Skin epidermis (tissue), 12 donors: ENCODE data around the gene JKAMP.

Experiments
- H3K27ac ChIP-seq, 21 experiments: fragments of 200-600 bp; sonication (generic) in 11 of 21; one replicate each; pipeline ENCODE4 v1.5.0; 2020; ENCODE audit warnings: mild to moderate bottlenecking in 3 of 21, inconsistent platforms in 2 of 21, moderate library complexity in 2 of 21
- H3K4me3 ChIP-seq, 7 experiments: fragments of 200-600 bp; sonication (generic) in 2 of 7; one replicate each; pipeline ENCODE4 v1.5.0; 2020; ENCODE audit warnings: inconsistent platforms in 2 of 7, mild to moderate bottlenecking in 2 of 7, moderate library complexity in 1 of 7

JKAMP gene

GRCh38 chr14:59475709-59476108, 8.6 kb upstream of the JKAMP start:
- Histone ChIP-seq H3K27ac (no peak overlapping the region), H3K4me3 (no peak overlapping the region)

GRCh38 chr14:59478540-59478939, 5.8 kb upstream of the JKAMP start:
- Histone ChIP-seq H3K4me3 (no peak overlapping the region), H3K27ac (no peak overlapping the region)

GRCh38 chr14:59480166-59480565, 4.2 kb upstream of the JKAMP start:
- Histone ChIP-seq H3K27ac (no peak overlapping the region), H3K4me3 (no peak overlapping the region)

- H3K4me3 ChIP-seq: no peak overlapping the region
- H3K27ac ChIP-seq: no peak overlapping the region
Measured at GRCh38 chr14:59481407-59481806, 2.9 kb upstream of the JKAMP start.

- Histone ChIP-seq H3K4me3 (peak overlapping the region in 1 of 7 experiments; percentile 98), H3K27ac (peak overlapping the region in 15 of 21 experiments; percentile 1 to 97 (median 89))
Measured at GRCh38 chr14:59481871-59482540, 2.3 kb upstream of the JKAMP start.

- H3K4me3 ChIP-seq: peak overlapping the region; percentile 61 to 98 (median 92)
Measured at GRCh38 chr14:59482541-59483331, 1.6 kb upstream of the JKAMP start.

GRCh38 chr14:59483363-59483762, 954 bp upstream of the JKAMP start:
- Histone ChIP-seq H3K4me3 (peak overlapping the region; percentile 61 to 98 (median 92)), H3K27ac (peak overlapping the region in 20 of 21 experiments; percentile 77 to 98 (median 94))

More at GRCh38 chr14:59482541-59483331, 1.6 kb upstream of the JKAMP start:
- H3K27ac ChIP-seq: peak overlapping the region in 17 of 21 experiments; percentile 1 to 98 (median 94)

- H3K27ac ChIP-seq: peak overlapping the region; percentile 77 to 98 (median 94)
- H3K4me3 ChIP-seq: peak overlapping the region; percentile 61 to 98 (median 92)
Measured at GRCh38 chr14:59484639-59485175, 390 bp downstream of the JKAMP start.

- H3K27ac ChIP-seq: no peak overlapping the region
Measured at GRCh38 chr14:59490756-59491155, 6.4 kb downstream of the JKAMP start.

GRCh38 chr14:59492384-59492783, 8.1 kb downstream of the JKAMP start:
- Histone ChIP-seq H3K27ac (no peak overlapping the region), H3K4me3 (no peak overlapping the region)

More at GRCh38 chr14:59490756-59491155, 6.4 kb downstream of the JKAMP start:
- H3K4me3 ChIP-seq: no peak overlapping the region

GRCh38 chr14:59500732-59501131, 16.4 kb downstream of the JKAMP start:
- no peak overlapping the region for H3K27ac ChIP-seq
- no peak overlapping the region for H3K4me3 ChIP-seq

- H3K4me3 ChIP-seq: no peak overlapping the region
- H3K27ac ChIP-seq: no peak overlapping the region
Measured at GRCh38 chr14:59503256-59503655, 18.9 kb downstream of the JKAMP start.

- Histone ChIP-seq H3K4me3 (no peak overlapping the region), H3K27ac (no peak overlapping the region)
Measured at GRCh38 chr14:59507063-59507751, 22.9 kb downstream of the JKAMP start.

- Histone ChIP-seq H3K27ac (no peak overlapping the region), H3K4me3 (no peak overlapping the region)
Measured at GRCh38 chr14:59507752-59508103, 23.4 kb downstream of the JKAMP start.

GRCh38 chr14:59509101-59509500, 24.8 kb downstream of the JKAMP start:
- Histone ChIP-seq H3K27ac (no peak overlapping the region), H3K4me3 (no peak overlapping the region)

- no peak overlapping the region for H3K4me3 ChIP-seq
- no peak overlapping the region for H3K27ac ChIP-seq
Measured at GRCh38 chr14:59510001-59510400, 25.7 kb downstream of the JKAMP start.

GRCh38 chr14:59510966-59511365, 26.6 kb downstream of the JKAMP start:
- no peak overlapping the region for H3K4me3 ChIP-seq
- H3K27ac ChIP-seq: no peak overlapping the region

GRCh38 chr14:59511916-59512575, 27.7 kb downstream of the JKAMP start:
- H3K4me3 ChIP-seq: no peak overlapping the region
- H3K27ac ChIP-seq: no peak overlapping the region

- H3K27ac ChIP-seq: no peak overlapping the region
Measured at GRCh38 chr14:59520224-59520623, 35.9 kb downstream of the JKAMP start.

GRCh38 chr14:59529189-59529588, 44.9 kb downstream of the JKAMP start:
- H3K27ac ChIP-seq: no peak overlapping the region
- H3K4me3 ChIP-seq: no peak overlapping the region

More at GRCh38 chr14:59520224-59520623, 35.9 kb downstream of the JKAMP start:
- no peak overlapping the region for H3K4me3 ChIP-seq
